T1000 (cell line): ENCODE measurements around the gene TMC1.
"Not testable (repeated sequence)": the region's sequence is repeated elsewhere in the genome, so short reads cannot be mapped to it uniquely, and the experiment has no call there.

ENCODE experiments used
- DNase-seq: peaks from one replicate; lab custom pipeline; 2025; ENCODE audit warnings: mixed read lengths; lab: John Stamatoyannopoulos, UW

Gene TMC1

GRCh38 chr9:72526901-72527800 is 5.7 kb downstream of the TMC1 start:
- peak; percentile 68 for DNase-seq

DNA sequence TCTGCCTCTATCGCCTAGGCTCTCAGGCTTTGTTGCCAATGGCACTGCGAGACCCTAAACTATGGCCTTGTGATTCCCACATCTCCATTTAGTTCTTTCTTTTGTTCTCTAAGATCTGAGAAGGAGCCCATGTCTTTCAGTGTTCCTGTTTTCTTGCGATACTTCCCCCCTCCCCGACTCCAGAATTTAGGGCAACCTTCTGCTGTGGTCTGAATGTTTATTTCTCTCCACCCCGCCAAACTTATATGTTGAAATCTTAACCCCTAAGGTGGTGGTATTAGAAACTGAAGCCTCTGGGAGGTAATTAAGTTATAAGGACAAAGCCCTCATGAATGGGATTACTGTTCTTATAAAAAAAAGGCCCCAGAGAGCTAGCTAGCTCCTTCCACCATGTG is 6.4 kb downstream of the TMC1 start:
- DNase-seq, result no peak

- DNase-seq, result no peak
These were observed 8.1 kb downstream of the TMC1 start for GRCh38 chr9:72529531-72529930.

- DNase-seq, result no peak
These were observed 11.9 kb downstream of the TMC1 start for GRCh38 chr9:72533322-72533721.

DNA sequence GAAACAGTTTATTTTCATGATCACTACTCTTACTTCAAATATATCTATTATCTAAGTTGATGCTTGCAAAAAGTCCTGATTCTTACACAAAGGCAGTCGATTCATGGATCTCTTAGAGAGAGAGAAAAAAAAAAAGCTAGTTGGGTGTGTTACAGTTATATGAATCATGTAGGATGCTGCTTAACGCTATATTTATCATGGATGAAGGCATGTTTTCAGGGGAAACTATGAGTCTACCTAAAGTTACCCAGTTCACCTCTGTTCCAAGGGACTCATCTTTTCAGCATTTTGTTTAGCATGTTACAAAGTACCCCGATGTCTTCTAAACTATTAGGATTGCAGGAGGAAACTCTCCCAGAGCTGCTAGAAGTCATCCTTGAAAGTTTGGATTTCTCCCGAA is 13.5 kb downstream of the TMC1 start:
- DNase-seq, result no peak

DNA sequence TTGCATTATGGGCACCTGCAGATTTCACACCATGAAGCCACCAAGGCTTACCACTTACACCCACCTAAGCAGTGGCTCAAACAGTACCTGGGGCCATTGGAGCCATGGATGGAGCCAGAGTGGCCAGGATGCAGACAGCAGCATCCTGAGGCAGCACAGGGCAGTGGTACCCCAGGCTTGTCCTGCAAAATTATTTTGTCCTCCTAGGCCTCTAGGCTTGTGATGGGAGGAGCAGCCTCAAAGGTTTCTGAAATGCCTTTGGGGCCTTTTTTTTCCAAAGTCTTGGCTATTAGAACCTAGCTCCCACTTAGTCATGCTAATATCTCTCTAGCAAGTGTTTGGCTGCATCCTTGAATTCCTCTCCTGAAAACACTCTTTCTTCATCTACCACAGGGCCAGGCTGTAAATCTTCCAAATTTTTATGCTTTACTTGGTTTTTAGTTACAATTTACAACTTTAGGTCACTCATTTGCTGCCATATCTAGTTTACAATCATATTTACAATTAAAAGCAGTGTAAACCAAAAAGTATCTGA is 15.7 kb downstream of the TMC1 start:
- no peak for DNase-seq

DNA sequence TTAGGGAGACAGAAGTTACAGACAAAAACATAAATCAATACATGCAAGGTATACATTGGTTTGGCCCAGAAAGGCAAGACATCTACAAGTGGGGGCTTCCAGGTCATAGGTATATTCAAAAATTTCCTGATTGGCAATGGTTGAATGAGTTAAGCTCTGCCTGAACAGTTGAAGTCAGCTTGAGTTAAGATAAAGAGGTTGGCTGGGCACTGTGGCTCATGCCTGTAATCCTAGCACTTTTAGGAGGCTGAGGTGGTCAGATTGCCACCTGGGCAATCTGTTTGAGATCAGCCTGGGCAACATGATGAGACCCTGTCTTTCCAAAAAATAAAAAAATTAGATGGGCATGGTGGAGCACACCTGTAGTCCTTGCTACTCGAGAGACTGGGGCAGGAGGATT is 16.3 kb downstream of the TMC1 start:
- DNase-seq, result no peak

DNA sequence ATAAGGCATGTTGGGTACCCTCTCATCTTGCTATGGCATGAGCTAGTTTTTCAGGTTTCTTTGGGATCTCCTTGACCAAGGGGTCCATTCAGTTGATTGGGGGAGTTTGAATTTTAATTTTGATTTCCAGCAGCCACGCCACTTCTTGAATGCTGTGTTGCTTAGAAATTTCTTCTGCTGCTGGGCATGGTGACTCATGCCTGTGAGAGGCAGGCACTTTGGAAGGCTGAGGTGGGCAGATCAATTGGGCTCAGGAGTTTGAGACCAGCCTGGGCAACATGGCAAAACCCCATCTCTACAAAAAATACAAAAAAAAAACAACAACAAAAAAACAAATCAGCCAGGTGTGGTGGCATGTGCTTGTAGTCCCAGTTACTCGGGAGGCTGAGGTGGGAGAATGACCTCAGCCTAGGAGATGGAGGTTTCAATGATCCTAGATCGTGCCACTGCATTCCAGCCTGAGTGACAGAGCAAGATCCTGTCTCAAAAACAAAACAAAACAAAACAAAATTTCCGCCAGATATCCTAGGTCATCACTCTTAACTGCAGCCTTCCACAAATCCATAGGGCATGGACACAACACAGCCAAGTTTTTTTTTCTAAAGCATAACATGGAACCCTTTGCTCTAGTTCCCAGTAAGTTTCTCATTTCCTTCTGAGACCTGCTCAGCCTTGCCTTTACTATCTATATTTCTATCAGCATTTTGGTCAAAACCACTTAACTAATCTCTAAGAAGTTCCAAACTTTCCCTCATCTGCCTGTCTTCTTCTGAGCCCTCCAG is 17.7 kb downstream of the TMC1 start:
- DNase-seq, result no peak

- DNase-seq, result no peak
These were observed 18.5 kb downstream of the TMC1 start for GRCh38 chr9:72539824-72540347.

- no peak for DNase-seq
These were observed 19.0 kb downstream of the TMC1 start for GRCh38 chr9:72540348-72540873.

- DNase-seq, result not testable (repeated sequence)
These were observed 21.1 kb downstream of the TMC1 start for GRCh38 chr9:72542537-72542833.

GRCh38 chr9:72542917-72543316 is 21.5 kb downstream of the TMC1 start:
- no peak for DNase-seq

GRCh38 chr9:72551306-72551705 is 29.9 kb downstream of the TMC1 start:
- no peak for DNase-seq

DNA sequence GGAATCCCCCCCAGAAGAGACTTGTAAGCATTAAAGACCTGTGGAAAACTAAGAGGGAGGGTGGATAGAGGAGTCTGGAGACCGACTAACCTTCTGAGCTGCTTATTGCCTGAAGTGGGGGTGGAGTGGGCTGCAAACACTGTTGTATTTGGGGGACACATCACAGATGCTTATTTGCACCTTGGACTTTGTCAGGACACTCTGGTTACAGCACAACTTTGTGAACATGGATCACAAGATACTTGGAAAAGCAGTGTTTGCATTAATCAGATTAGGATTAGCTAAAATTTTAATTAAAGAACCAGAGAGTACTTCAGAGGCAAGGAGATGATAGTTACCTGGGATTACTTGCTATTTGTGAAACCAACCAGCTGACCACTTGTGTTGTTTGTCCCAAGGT is 30.9 kb downstream of the TMC1 start:
- no peak for DNase-seq

DNA sequence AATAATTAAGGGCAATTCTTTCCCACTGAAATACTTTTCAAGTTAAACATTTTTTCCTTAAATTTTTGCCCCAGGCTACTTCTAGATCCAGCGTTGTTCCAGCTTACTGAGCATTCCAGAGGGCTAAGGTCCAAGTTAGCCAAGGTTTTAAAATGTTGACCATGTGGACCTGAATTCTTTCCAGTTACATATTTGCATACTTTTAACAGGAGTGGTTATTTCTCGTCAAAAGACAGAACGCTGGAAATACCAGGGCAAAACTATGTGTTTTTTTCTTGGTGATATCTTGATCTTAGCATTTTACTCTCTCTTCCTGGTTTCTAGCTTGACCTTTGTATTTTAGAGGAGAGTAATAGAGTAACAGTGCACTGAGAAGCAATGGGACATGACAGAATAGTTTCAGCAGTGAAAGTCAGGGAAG is 32.8 kb downstream of the TMC1 start:
- peak; percentile 4 for DNase-seq

DNA sequence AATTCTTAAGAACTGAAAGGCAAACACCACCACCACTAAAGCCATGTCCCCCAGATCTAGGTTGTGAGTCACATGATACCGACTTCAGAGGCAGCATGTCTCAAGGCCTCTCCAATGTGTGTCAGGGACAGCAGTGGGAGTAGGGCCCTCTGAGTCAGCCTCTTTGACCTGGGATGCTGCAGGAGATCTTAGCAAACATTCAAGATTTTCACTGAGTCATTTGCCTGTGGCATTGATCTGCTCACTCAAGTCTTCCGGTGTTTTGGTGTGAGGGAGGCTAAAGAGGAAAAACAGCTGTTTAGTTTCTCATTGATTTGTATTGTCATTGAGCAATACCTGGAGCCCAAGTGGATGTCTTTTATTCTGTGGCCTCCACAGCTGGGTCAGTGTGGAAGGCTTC is 36.1 kb downstream of the TMC1 start:
- DNase-seq, result peak; percentile 62

GRCh38 chr9:72560086-72560485 is 38.7 kb downstream of the TMC1 start:
- DNase-seq, result no peak

GRCh38 chr9:72563806-72564205 is 42.4 kb downstream of the TMC1 start:
- DNase-seq, result no peak

DNA sequence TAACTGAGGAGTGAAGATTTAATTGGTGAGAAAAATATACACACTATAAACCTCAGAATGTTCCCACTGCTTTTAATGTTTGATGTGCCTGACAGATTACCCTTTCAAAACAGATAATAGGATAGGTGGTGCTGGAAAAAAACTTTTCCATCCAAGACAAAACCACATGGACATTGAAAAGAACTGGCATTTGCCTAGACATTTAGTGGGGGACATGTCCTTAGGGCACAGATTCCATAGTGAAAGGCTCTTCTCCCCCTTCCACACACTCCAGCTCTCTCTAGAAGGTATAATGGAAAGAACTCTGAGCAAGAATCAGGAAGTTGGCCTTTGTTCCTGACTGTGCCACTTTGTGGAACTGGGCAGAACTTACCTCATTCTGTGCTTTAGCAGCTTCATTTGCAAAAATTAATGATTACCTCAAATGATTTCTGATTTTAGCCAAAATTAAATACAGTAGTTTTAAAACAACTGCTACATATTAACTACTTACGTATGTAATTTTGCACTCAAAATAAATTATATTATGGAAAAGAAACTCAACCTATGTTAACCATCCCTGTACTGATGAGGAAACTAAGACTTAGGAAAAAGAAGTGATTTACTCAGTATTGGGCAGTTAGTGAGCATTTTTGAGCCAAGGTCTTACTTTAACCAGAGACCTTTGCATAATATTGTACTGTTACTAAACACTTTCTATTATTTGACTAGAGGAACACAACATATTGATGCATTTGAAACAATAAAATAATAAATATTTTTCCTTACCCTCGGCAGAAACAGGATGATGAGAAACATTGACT is 43.3 kb downstream of the TMC1 start:
- no peak for DNase-seq

DNA sequence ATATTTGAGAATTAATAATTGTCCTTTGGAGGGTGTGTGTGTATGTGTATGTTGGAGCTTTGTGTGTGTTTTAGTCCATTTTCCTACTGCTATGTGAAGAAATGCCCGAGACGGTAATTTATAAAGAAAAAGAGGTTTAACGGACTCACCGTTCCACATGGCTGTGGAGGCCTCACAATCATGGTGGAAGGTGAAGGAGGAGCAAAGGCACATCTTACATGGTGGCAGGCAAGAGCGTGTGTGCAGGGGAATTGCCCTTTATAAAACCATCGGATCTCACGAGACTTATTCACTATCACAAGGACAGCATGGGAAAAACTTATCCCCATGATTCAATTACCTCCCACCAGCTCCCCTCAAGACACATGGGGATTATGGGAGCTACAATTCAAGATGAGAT is 44.1 kb downstream of the TMC1 start:
- no peak for DNase-seq

DNA sequence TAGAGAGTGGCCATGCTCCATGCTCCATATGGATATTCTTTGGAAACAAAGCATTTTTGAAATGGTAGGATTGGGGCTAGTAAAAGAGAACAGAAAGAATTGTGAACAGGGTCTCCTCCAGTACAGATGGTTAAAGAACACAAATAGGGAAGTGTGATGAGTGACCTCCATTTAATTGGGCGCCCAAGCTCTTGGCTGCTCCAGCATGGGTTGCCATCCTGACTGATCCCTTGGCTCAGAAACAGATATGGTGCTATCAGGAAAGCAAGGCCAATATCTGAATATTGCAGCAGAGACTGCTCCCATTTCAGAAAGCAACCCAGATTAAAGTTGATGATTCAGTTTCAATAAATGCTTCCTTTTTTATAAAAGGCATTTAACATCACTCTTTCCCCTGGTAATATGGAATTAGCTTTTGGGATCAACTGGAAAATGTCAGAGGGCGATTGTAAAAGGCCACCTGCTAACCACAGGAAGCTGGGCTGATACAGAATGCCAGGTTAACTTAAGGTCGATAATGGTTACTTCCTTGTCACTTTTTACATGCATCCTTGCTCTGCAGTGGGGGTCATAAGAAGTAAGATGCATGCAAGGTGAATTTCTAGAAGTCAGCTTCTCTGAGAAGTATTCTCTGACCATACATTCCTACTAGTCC is 52.9 kb downstream of the TMC1 start:
- DNase-seq, result no peak
